Cardiac muscle cell (in vitro differentiated cells and primary cell): ENCODE results near the gene OR10H4. TPM values are rescaled to one million over a fixed set of nuclear protein-coding genes. Genes with fewer than 3 reads are reported as not detected.

ENCODE experiments used
- DNase-seq, 2 donors: peaks; one replicate each; pipeline versions ENCODE4 v3.0.0 to v3.0.0-alpha.2; 2010 to 2017; ENCODE audit warnings: low read depth in 1 of 2, low spot score in 1 of 2
- H3K27ac ChIP-seq: fragments of 200-600 bp; sonication (generic); 2 replicates; pipeline ENCODE4 v1.5.1; 2016
- H3K27me3 ChIP-seq: fragments of 200-600 bp; sonication (generic); 2 replicates; pipeline ENCODE4 v1.6.0; 2016; ENCODE audit warnings: control low read depth
- H3K36me3 ChIP-seq: fragments of 200-600 bp; sonication (generic); 2 replicates; pipeline ENCODE4 v1.5.1; 2016; ENCODE audit warnings: control low read depth
- H3K4me1 ChIP-seq: fragments of 200-600 bp; sonication (generic); 2 replicates; pipeline ENCODE4 v1.8.1; 2017; ENCODE audit warnings: low read depth, mild to moderate bottlenecking, mixed run types
- H3K4me3 ChIP-seq: fragments of 200-600 bp; sonication (generic); 2 replicates; pipeline ENCODE4 v1.5.1; 2016; ENCODE audit warnings: mild to moderate bottlenecking
- H3K9me3 ChIP-seq: fragments of 200-600 bp; sonication (generic); 2 replicates; pipeline ENCODE4 v1.5.1; 2017; ENCODE audit warnings: low read depth, mild to moderate bottlenecking, control low read depth
- CTCF ChIP-seq: IDR thresholded peaks from 2 replicates; pipeline ENCODE4 v1.5.1; 2012; ENCODE audit warnings: low read depth, mild to moderate bottlenecking, low read length
- polyA plus RNA-seq: library from polyadenylated mRNA; unstranded; fragments of >200 nt; fragmentation: Nextera tagmentation; extraction: Ambion mirVana; gene quantifications from 2 replicates; pipeline ENCODE4 v1.2.1, GENCODE V29; 2016
- total RNA-seq: library from RNA; depleted of rRNA; stranded (reverse); fragments of >200 nt; gene quantifications from 2 replicates; pipeline ENCODE4 v1.2.3, GENCODE V29; 2016

The OR10H4 gene
- total and polyA plus RNA-seq, 2 experiments from 2014 or later: not detected

- Histone ChIP-seq H3K27me3 (no peaks in the 10 kb centered on the region), H3K4me1 (no peaks in the 10 kb centered on the region), H3K36me3 (no peaks in the 10 kb centered on the region), H3K4me3 (no peak overlapping the region), H3K27ac (no peak overlapping the region), H3K9me3 (no peaks in the 10 kb centered on the region)
- DNase-seq: no peak
- TF ChIP-seq CTCF: no peak
Observed at GRCh38 chr19:15935167-15935702, 13.6 kb upstream of the OR10H4 start.

GRCh38 chr19:15936173-15936572 lies 12.6 kb upstream of the OR10H4 start:
- H3K9me3 ChIP-seq: no peaks in the 10 kb centered on the region

GRCh38 chr19:15936950-15937349 lies 11.9 kb upstream of the OR10H4 start:
- Histone ChIP-seq H3K9me3 (no peaks in the 10 kb centered on the region), H3K4me3 (no peak overlapping the region), H3K27ac (no peak overlapping the region), H3K36me3 (no peaks in the 10 kb centered on the region), H3K4me1 (no peaks in the 10 kb centered on the region), H3K27me3 (no peaks in the 10 kb centered on the region)
- TF ChIP-seq CTCF: no peak
- no peak for DNase-seq

More at GRCh38 chr19:15936173-15936572, 12.6 kb upstream of the OR10H4 start:
- Histone ChIP-seq H3K4me1 (no peaks in the 10 kb centered on the region), H3K27me3 (no peaks in the 10 kb centered on the region), H3K27ac (no peak overlapping the region), H3K4me3 (no peak overlapping the region), H3K36me3 (no peaks in the 10 kb centered on the region)
- TF ChIP-seq CTCF: no peak
- DNase-seq: no peak

- TF ChIP-seq CTCF: no peak
- no peak for DNase-seq
- no peak overlapping the region for H3K4me3 ChIP-seq
- no peak overlapping the region for H3K27ac ChIP-seq
- no peaks in the 10 kb centered on the region for H3K4me1 ChIP-seq
- no peaks in the 10 kb centered on the region for H3K36me3 ChIP-seq
- no peaks in the 10 kb centered on the region for H3K27me3 ChIP-seq
- H3K9me3 ChIP-seq: no peaks in the 10 kb centered on the region
Observed at GRCh38 chr19:15937771-15938170, 11.0 kb upstream of the OR10H4 start.

- no peaks in the 10 kb centered on the region for H3K4me1 ChIP-seq
- no peaks in the 10 kb centered on the region for H3K36me3 ChIP-seq
- DNase-seq: no peak
- H3K9me3 ChIP-seq: peaks cover 4% of the 10 kb centered on the region
- no peaks in the 10 kb centered on the region for H3K27me3 ChIP-seq
- H3K4me3 ChIP-seq: no peak overlapping the region
- H3K27ac ChIP-seq: no peak overlapping the region
- no peak for TF ChIP-seq CTCF
Observed at GRCh38 chr19:15944401-15944800, 4.4 kb upstream of the OR10H4 start.

GRCh38 chr19:15945301-15945700 lies 3.5 kb upstream of the OR10H4 start:
- peaks cover 7% of the 10 kb centered on the region for H3K9me3 ChIP-seq
- H3K36me3 ChIP-seq: no peaks in the 10 kb centered on the region
- no peak overlapping the region for H3K27ac ChIP-seq
- H3K4me1 ChIP-seq: no peaks in the 10 kb centered on the region
- no peak overlapping the region for H3K4me3 ChIP-seq
- TF ChIP-seq CTCF: no peak
- no peak for DNase-seq
- H3K27me3 ChIP-seq: no peaks in the 10 kb centered on the region
